Measurements from ENCODE around the gene OR13F1.
"Not testable (repeated sequence)": the region's sequence is repeated elsewhere in the genome, so short reads cannot be mapped to it uniquely, and the experiment has no call there.

OR13F1 gene

GRCh38 chr9:104503963-104504362 lies at the start of gene OR13F1:
Gene OR13F1, plus strand, starts transcription at chr9:104504263. Its CDS starts 0 bp downstream, at chr9:104504263.
- no peak for DNase-seq (ENCODE audit: low spot score)

- DNase-seq (ENCODE audit: low spot score): no peak
Observed at GRCh38 chr9:104456831-104457230, 47.2 kb upstream of the OR13F1 start.

- no peak for DNase-seq (ENCODE audit: low spot score)
Observed at GRCh38 chr9:104463864-104464263, 40.2 kb upstream of the OR13F1 start.

- no peak for DNase-seq (ENCODE audit: low spot score)
Observed at GRCh38 chr9:104468261-104468660, 35.8 kb upstream of the OR13F1 start.

- DNase-seq (ENCODE audit: low spot score): no peak
Observed at GRCh38 chr9:104482921-104483570, 21.0 kb upstream of the OR13F1 start.

- DNase-seq (ENCODE audit: low spot score): no peak
Observed at GRCh38 chr9:104485014-104485413, 19.0 kb upstream of the OR13F1 start.

- no peak for DNase-seq (ENCODE audit: low spot score)
Observed at GRCh38 chr9:104494808-104495207, 9.3 kb upstream of the OR13F1 start.

GRCh38 chr9:104503440-104503839 lies 623 bp upstream of the OR13F1 start:
- DNase-seq (ENCODE audit: low spot score): no peak

- no peak for DNase-seq (ENCODE audit: low spot score)
Observed at GRCh38 chr9:104506565-104506964, 2.5 kb downstream of the OR13F1 start.

GRCh38 chr9:104514901-104515300 lies 10.8 kb downstream of the OR13F1 start:
- DNase-seq (ENCODE audit: low spot score): no peak

- DNase-seq (ENCODE audit: low spot score): not testable (repeated sequence)
Observed at GRCh38 chr9:104520241-104520640, 16.2 kb downstream of the OR13F1 start.

GRCh38 chr9:104527109-104527508 lies 23.0 kb downstream of the OR13F1 start, which contains the start of gene OR13C4:
Gene OR13C4, minus strand, starts transcription at chr9:104527209. Its CDS starts 0 bp downstream, at chr9:104527209.
- DNase-seq (ENCODE audit: low spot score): no peak

GRCh38 chr9:104536756-104537155 lies 32.7 kb downstream of the OR13F1 start, which contains the start of gene OR13C3:
Gene OR13C3, minus strand, starts transcription at chr9:104536856. Its CDS starts 133 bp downstream, at chr9:104536723.
- no peak for DNase-seq (ENCODE audit: low spot score)

- DNase-seq (ENCODE audit: low spot score): no peak
Observed at GRCh38 chr9:104539275-104539674, 35.2 kb downstream of the OR13F1 start.

GRCh38 chr9:104544644-104545043 lies 40.6 kb downstream of the OR13F1 start:
- no peak for DNase-seq (ENCODE audit: low spot score)

- no peak for DNase-seq (ENCODE audit: low spot score)
Observed at GRCh38 chr9:104553261-104553660, 49.2 kb downstream of the OR13F1 start.

Measured in pons (tissue), 1 donor.